C4-2B (cell line): Measurements from ENCODE around the gene OMG.

Experiments used
- ZFX ChIP-seq: fragments of 450-650 bp; IDR thresholded peaks from 2 replicates; pipeline ENCODE4 v1.6.1; 2017
- TF ChIP-seq, protein P1 (sequence below): fragments of 450-650 bp; conservative IDR thresholded peaks from 2 replicates; pipeline ENCODE4 v1.5.1; 2017; ENCODE audit warnings: mild to moderate bottlenecking

DNA sequence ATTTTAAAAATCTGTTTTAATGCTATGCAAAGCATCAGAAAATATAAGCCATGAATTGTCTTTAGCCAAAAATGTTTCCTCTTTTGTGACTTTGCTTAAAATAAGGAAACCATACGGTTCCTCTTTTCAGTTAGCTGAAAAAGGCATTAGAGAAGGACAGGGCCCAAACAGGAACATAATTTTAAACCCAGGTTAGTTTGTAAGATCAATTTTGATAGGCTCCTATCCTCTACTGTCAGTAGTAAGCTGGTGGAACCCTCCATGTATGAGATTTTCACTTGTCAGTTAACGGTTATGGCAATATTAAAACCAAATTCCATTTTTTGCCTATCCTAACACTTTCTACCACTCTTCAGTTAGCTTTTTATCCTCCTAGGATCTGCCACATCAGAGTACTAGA is 12.5 kb upstream of the OMG start:
- TF ChIP-seq, protein P1, sequence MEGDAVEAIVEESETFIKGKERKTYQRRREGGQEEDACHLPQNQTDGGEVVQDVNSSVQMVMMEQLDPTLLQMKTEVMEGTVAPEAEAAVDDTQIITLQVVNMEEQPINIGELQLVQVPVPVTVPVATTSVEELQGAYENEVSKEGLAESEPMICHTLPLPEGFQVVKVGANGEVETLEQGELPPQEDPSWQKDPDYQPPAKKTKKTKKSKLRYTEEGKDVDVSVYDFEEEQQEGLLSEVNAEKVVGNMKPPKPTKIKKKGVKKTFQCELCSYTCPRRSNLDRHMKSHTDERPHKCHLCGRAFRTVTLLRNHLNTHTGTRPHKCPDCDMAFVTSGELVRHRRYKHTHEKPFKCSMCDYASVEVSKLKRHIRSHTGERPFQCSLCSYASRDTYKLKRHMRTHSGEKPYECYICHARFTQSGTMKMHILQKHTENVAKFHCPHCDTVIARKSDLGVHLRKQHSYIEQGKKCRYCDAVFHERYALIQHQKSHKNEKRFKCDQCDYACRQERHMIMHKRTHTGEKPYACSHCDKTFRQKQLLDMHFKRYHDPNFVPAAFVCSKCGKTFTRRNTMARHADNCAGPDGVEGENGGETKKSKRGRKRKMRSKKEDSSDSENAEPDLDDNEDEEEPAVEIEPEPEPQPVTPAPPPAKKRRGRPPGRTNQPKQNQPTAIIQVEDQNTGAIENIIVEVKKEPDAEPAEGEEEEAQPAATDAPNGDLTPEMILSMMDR, result no peak
- no peak for TF ChIP-seq ZFX
